Stimulated activated CD4-positive, alpha-beta T cell treated with anti-CD3 and anti-CD28 coated beads, TNF-alpha, amount 100 ng/mL, for 1 hour (primary cell): ENCODE measurements around the gene ZDHHC13.

Experiments used
- DNase-seq, 3 donors: peaks; one replicate each; pipeline ENCODE4 v3.0.0-alpha.2; 2020; ENCODE audit warnings: low read depth in 3 of 3, low spot score in 1 of 3

Gene ZDHHC13

GRCh38 chr11:19164881-19165280, 47.9 kb downstream of the ZDHHC13 start:
- no peak for DNase-seq

- no peak for DNase-seq
Observed at GRCh38 chr11:19168090-19168489, 51.1 kb downstream of the ZDHHC13 start.

GRCh38 chr11:19173004-19173689, 56.2 kb downstream of the ZDHHC13 start:
- no peak for DNase-seq

- no peak for DNase-seq
Observed at GRCh38 chr11:19173964-19174638, 57.1 kb downstream of the ZDHHC13 start.

- DNase-seq: no peak
Observed at GRCh38 chr11:19176629-19177186, 59.7 kb downstream of the ZDHHC13 start.

GRCh38 chr11:19181531-19182261, 64.7 kb downstream of the ZDHHC13 start:
- DNase-seq: no peak

GRCh38 chr11:19183646-19184045, 66.7 kb downstream of the ZDHHC13 start:
- no peak for DNase-seq

- no peak for DNase-seq
Observed at GRCh38 chr11:19185036-19185435, 68.1 kb downstream of the ZDHHC13 start.

GRCh38 chr11:19185516-19186052, 68.6 kb downstream of the ZDHHC13 start:
- DNase-seq: no peak

- no peak for DNase-seq
Observed at GRCh38 chr11:19187114-19187832, 70.3 kb downstream of the ZDHHC13 start.

- no peak for DNase-seq
Observed at GRCh38 chr11:19187833-19188258, 70.9 kb downstream of the ZDHHC13 start.

- DNase-seq: no peak
Observed at GRCh38 chr11:19191530-19192169, 74.7 kb downstream of the ZDHHC13 start.

- no peak for DNase-seq
Observed at GRCh38 chr11:19193916-19194315, 76.9 kb downstream of the ZDHHC13 start.

- no peak for DNase-seq
Observed at GRCh38 chr11:19194620-19195308, 77.8 kb downstream of the ZDHHC13 start.

- DNase-seq: no peak
Observed at GRCh38 chr11:19196432-19196831, 79.5 kb downstream of the ZDHHC13 start.

- DNase-seq: no peak
Observed at GRCh38 chr11:19199048-19199447, 82.1 kb downstream of the ZDHHC13 start.

GRCh38 chr11:19199771-19200170, 82.8 kb downstream of the ZDHHC13 start:
- DNase-seq: no peak

GRCh38 chr11:19200410-19201201, 83.6 kb downstream of the ZDHHC13 start:
- DNase-seq: no peak
